ENCODE measurements around the gene DNAJC15. TPM values are rescaled to one million over a fixed set of nuclear protein-coding genes. Genes with fewer than 3 reads are reported as not detected.

DNAJC15 gene
- total RNA-seq, 4 donors from 2014 or later: 1.6 to 8.4 (median 4.1) TPM

GRCh38 chr13:43132257-43132656 is 108.9 kb downstream of the DNAJC15 start:
- 53% methylated on average over 4 of the region's 4 CpGs for WGBS, 2 donors
- intact Hi-C loops (cut with DNase I; ENCODE audit: low total_unique reads): no loop called here
- no peak for DNase-seq (ENCODE audit: low spot score in 2 of 2)
- TF ChIP-seq POLR2A (IDR thresholded peaks at IDR 0.05) (no peak), CTCF (IDR thresholded peaks at IDR 0.05) (no peak)
- no peak overlapping the region for H3K4me3 ChIP-seq (ENCODE audit: low read depth, poor library complexity, severe bottlenecking)

GRCh38 chr13:43132911-43133310 is 109.5 kb downstream of the DNAJC15 start:
- no peak overlapping the region for H3K4me3 ChIP-seq (ENCODE audit: low read depth, poor library complexity, severe bottlenecking)
- intact Hi-C loops (cut with DNase I; ENCODE audit: low total_unique reads): no loop called here
- DNase-seq (ENCODE audit: low spot score in 2 of 2): no peak
- TF ChIP-seq POLR2A (IDR thresholded peaks at IDR 0.05): no peak
- no peak for TF ChIP-seq CTCF (IDR thresholded peaks at IDR 0.05)
- 79 to 82% methylated on average over 5 of the region's 5 CpGs for WGBS, 2 donors

- no peak overlapping the region for H3K4me3 ChIP-seq (ENCODE audit: low read depth, poor library complexity, severe bottlenecking)
- DNase-seq (ENCODE audit: low spot score in 2 of 2): no peak
- intact Hi-C loops (cut with DNase I; ENCODE audit: low total_unique reads): no loop called here
- TF ChIP-seq POLR2A (IDR thresholded peaks at IDR 0.05) (no peak), CTCF (IDR thresholded peaks at IDR 0.05) (no peak)
- 77 to 94% methylated on average over 4 of the region's 4 CpGs for WGBS, 2 donors
Observed at GRCh38 chr13:43133792-43134191, 110.4 kb downstream of the DNAJC15 start.

- TF ChIP-seq CTCF (IDR thresholded peaks at IDR 0.05): no peak
- TF ChIP-seq POLR2A (IDR thresholded peaks at IDR 0.05): no peak
- intact Hi-C loops (cut with DNase I; ENCODE audit: low total_unique reads): no loop called here
- DNase-seq (ENCODE audit: low spot score in 2 of 2): no peak
- 81 to 84% methylated on average over 7 of the region's 7 CpGs for WGBS, 2 donors
- H3K4me3 ChIP-seq (ENCODE audit: low read depth, poor library complexity, severe bottlenecking): no peak overlapping the region
Observed at GRCh38 chr13:43134868-43135267, 111.5 kb downstream of the DNAJC15 start.

GRCh38 chr13:43135516-43135915 is 112.1 kb downstream of the DNAJC15 start:
- WGBS, 2 donors: 89 to 93% methylated on average over 5 of the region's 5 CpGs
- intact Hi-C loops (cut with DNase I; ENCODE audit: low total_unique reads): no loop called here
- DNase-seq (ENCODE audit: low spot score in 2 of 2): no peak
- TF ChIP-seq CTCF (IDR thresholded peaks at IDR 0.05): no peak
- TF ChIP-seq POLR2A (IDR thresholded peaks at IDR 0.05): no peak
- no peak overlapping the region for H3K4me3 ChIP-seq (ENCODE audit: low read depth, poor library complexity, severe bottlenecking)

GRCh38 chr13:43136920-43137575 is 113.7 kb downstream of the DNAJC15 start:
- WGBS, 2 donors: 32 to 49% methylated on average over 7 of the region's 7 CpGs

More at GRCh38 chr13:43136920-43137575, 113.7 kb downstream of the DNAJC15 start:
- intact Hi-C loops (cut with DNase I; ENCODE audit: low total_unique reads): no loop called here
- H3K4me3 ChIP-seq (ENCODE audit: low read depth, poor library complexity, severe bottlenecking): no peak overlapping the region
- DNase-seq (ENCODE audit: low spot score in 2 of 2): no peak
- TF ChIP-seq CTCF (IDR thresholded peaks at IDR 0.05) (no peak), POLR2A (IDR thresholded peaks at IDR 0.05) (no peak)

Data from lower leg skin (tissue), 4 donors.